ENCODE results near the gene SMURF1.

SMURF1 gene

DNA sequence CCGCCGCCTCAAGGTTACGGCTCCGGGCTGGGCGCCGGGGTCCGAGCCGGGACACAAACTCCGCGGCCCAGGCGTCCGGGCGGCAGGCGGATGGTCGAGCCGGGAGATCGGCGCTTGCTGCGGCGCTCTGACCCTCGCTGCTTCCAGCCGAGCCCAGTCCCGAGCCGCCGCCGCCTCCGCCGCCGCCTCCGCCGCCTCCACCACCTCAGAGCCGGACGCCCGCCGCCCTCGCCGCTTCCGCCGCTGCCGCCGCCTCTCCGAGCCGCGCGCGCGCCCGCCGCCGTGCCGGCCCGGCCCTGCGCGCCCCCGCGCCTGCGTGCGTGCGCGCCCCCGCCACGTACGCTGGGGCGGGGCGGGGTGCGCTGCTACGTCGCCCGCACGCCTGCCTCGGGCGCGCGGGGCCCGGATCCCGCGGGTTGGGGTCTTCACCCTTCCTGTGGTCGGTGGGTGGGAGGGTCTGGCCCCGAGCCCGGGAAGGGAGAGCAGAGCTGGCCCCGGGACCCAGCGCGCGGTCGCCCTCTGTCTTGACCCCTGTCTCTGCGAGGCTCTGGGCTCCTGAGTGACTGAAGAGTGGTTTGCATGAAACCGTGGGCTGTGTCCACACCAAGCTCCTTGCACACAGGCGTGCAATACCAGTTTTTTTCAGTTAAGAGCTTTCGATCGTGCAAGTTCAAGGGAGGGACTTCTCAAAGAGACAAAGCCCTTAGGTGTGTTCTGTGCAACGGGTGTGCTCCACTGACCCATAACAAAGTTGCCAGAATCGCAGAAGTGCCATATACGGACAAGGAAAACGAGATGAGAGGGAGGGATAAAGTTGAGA, at the start of gene SMURF1:
TSS of gene SMURF1 (minus strand) at position 256 of the 820 bp plus-strand sequence. CDS start 328 bp downstream, outside the sequence.
- Histone ChIP-seq H3K36me3 (ENCODE audit: control insufficient read depth, insufficient read depth, low read length) (no peaks in the 10 kb centered on the region), H3K27me3 (ENCODE audit: control insufficient read depth, insufficient read depth, low read length) (no peaks in the 10 kb centered on the region), H3K27ac (ENCODE audit: low read length) (no peak within 1 kb of the TSS), H3K4me1 (ENCODE audit: control insufficient read depth, insufficient read depth, low read length) (peaks cover 3% of the 10 kb centered on the region), H3K9me3 (ENCODE audit: control insufficient read depth, insufficient read depth, low read length) (no peaks in the 10 kb centered on the region), H3K4me3 (ENCODE audit: low read length) (peak within 1 kb of the TSS; percentile 65)
- no CpG with 5 or more reads among the region's 94 CpGs for WGBS (ENCODE audit: insufficient coverage, insufficient read length)
- no peak for DNase-seq (ENCODE audit: low read depth, low spot score)

DNA sequence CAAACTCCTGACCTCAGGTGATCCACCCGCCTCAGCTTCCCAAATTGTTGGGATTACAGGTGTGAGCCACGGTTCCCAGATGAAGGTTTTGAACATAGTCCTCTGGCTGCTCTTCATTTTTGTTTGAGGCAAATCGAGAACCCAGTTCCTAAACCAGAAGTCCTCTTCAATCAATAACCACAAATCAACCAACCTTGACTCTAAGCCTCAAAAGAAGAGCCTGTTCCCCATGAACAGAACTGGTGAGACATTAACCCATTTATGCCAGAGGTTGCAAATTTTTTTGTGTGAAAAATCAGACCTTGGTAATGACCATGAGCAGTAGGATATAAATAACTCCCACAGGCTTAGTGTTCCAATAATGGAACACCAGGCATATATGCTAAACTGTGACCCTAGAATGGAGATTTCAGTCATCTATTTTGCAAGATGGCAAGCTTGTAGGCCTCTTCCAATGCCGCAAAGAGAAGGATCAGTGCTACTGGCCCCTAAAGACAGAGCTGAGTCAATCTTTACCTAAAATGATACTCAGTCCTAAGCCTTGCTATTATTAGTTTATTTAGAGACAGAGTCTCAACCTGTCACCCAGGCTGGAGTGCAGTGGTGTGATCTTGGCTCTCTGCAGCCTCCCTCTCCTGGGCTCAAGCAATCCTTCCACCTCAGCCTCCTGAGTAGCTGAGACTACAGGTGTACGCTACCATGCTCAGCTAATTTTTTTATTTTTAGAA, 48.1 kb upstream of the SMURF1 start:
- Histone ChIP-seq H3K36me3 (ENCODE audit: control insufficient read depth, insufficient read depth, low read length) (no peaks in the 10 kb centered on the region), H3K4me3 (ENCODE audit: low read length) (no peak overlapping the region), H3K27me3 (ENCODE audit: control insufficient read depth, insufficient read depth, low read length) (no peaks in the 10 kb centered on the region), H3K4me1 (ENCODE audit: control insufficient read depth, insufficient read depth, low read length) (no peaks in the 10 kb centered on the region; the same call in 1 of the 2 replicates), H3K27ac (ENCODE audit: low read length) (no peak overlapping the region), H3K9me3 (ENCODE audit: control insufficient read depth, insufficient read depth, low read length) (no peaks in the 10 kb centered on the region)
- WGBS (ENCODE audit: insufficient coverage, insufficient read length), result no CpG with 5 or more reads among the region's 5 CpGs
- DNase-seq (ENCODE audit: low read depth, low spot score), result no peak

DNA sequence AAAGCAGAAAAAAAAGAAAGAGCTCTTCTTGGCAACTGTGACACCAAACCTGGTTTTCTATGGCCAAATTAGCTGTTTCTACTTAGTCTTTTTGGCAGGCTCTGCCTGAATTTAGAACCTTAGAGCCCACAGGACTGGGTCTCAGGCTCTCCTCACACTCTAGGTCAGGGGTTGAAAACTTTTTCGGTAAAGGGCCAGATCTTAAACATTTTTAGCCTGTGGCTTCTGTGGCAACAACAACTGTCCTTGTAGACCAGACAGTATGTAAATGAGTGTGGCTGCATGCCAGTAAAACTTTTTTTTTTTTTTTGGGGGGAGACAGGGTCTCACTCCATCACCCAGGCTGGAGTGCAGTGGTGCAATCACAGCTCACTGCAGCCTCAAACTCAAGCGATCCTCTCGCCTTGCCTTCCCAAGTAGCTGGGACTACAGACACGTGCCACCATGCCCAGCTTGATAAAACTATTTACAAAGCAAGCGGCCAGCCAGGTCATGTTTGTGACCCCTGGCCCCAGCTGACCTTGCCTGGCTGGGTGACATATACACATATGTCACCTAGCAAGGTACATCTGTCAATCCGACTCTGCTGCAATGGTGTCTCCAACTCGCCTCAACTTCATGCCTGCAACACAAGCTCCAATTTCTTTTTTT, 46.6 kb upstream of the SMURF1 start:
- H3K27ac ChIP-seq (ENCODE audit: low read length), result no peak overlapping the region
- DNase-seq (ENCODE audit: low read depth, low spot score), result no peak
- WGBS (ENCODE audit: insufficient coverage, insufficient read length), result no CpG with 5 or more reads among the region's 7 CpGs
- no peaks in the 10 kb centered on the region for H3K27me3 ChIP-seq (ENCODE audit: control insufficient read depth, insufficient read depth, low read length)
- no peaks in the 10 kb centered on the region for H3K9me3 ChIP-seq (ENCODE audit: control insufficient read depth, insufficient read depth, low read length)
- no peak overlapping the region for H3K4me3 ChIP-seq (ENCODE audit: low read length)
- H3K4me1 ChIP-seq (ENCODE audit: control insufficient read depth, insufficient read depth, low read length), result no peaks in the 10 kb centered on the region
- H3K36me3 ChIP-seq (ENCODE audit: control insufficient read depth, insufficient read depth, low read length), result no peaks in the 10 kb centered on the region

DNA sequence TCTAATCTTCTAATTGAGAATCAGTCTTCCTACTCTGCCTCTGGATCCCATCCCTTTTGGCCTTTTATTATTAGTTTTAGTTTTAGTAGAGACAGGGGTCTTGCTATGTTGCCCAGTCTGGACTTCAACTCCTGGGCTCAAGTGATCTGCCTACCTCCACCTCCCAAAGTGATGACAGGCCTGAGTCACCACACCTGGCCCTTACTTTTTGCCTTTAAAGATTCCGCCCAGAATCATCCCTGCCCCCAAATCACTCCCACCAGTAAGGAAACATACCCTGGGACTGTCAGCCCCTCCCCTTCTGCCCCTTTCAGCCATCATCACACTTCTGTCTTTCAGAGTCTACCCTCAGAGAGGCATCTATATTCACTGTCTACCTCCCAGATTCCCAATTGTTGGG, 45.3 kb upstream of the SMURF1 start:
- H3K36me3 ChIP-seq (ENCODE audit: control insufficient read depth, insufficient read depth, low read length), result no peaks in the 10 kb centered on the region
- no peak overlapping the region for H3K27ac ChIP-seq (ENCODE audit: low read length)
- DNase-seq (ENCODE audit: low read depth, low spot score), result no peak
- no CpG with 5 or more reads among the region's 1 CpG for WGBS (ENCODE audit: insufficient coverage, insufficient read length)
- H3K27me3 ChIP-seq (ENCODE audit: control insufficient read depth, insufficient read depth, low read length), result no peaks in the 10 kb centered on the region
- no peaks in the 10 kb centered on the region for H3K9me3 ChIP-seq (ENCODE audit: control insufficient read depth, insufficient read depth, low read length)
- no peaks in the 10 kb centered on the region for H3K4me1 ChIP-seq (ENCODE audit: control insufficient read depth, insufficient read depth, low read length)
- no peak overlapping the region for H3K4me3 ChIP-seq (ENCODE audit: low read length)

DNA sequence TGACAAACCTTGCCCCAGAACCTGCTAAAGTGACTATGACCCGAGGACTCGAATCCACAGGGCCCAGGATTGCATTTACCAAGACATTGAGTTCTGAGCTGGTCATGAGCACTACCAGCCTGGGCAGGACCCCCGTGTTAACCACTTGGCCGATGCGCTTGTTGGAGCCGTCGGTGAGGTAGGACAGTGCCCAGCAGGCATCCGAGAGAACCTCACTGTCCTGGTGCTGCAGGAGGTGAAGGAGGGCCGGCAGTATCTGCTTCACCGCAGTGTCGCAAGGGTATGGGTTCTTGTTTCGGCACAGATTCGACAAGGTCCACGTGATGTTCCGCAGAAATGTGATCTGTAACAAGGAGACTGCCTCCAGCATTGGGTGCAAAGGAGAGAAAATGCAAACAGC, 44.3 kb upstream of the SMURF1 start:
- Histone ChIP-seq H3K4me1 (ENCODE audit: control insufficient read depth, insufficient read depth, low read length) (no peaks in the 10 kb centered on the region), H3K36me3 (ENCODE audit: control insufficient read depth, insufficient read depth, low read length) (no peaks in the 10 kb centered on the region), H3K27me3 (ENCODE audit: control insufficient read depth, insufficient read depth, low read length) (no peaks in the 10 kb centered on the region), H3K9me3 (ENCODE audit: control insufficient read depth, insufficient read depth, low read length) (no peaks in the 10 kb centered on the region), H3K27ac (ENCODE audit: low read length) (no peak overlapping the region), H3K4me3 (ENCODE audit: low read length) (no peak overlapping the region)
- no peak for DNase-seq (ENCODE audit: low read depth, low spot score)
- no CpG with 5 or more reads among the region's 15 CpGs for WGBS (ENCODE audit: insufficient coverage, insufficient read length)

DNA sequence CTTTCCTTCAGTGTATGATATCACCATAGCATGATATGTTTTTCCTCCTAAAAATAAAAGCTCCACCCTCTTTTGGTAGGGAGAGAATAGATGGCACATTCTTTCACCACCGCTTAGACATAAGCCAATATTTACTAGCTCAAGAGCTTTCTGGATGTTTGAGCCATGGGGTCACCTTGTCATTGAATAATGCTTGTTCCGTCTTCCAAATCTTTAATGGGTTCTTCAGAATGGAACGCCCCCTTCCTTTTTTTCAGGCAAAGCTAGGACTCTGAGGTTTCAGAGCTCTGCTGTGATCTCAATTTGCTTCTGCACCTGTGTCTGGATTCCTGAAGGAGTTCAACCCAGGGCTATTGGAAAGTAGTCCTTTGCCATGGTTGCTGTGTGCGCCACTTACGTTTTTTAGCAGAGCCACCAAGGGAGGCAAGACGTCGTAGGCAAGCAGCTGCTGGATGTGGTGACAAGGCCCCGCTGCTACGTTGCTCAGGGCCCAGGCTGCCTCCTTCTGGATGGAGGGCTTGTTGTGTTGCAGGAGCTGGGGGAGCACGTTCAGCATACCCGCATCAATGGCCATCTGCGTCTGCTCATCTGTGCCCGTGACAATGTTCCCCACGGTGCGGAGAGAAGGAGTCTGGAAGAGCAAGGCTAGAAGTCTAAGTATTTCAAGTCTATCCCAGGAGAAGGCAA, 40.8 kb upstream of the SMURF1 start:
- no peak overlapping the region for H3K4me3 ChIP-seq (ENCODE audit: low read length)
- H3K9me3 ChIP-seq (ENCODE audit: control insufficient read depth, insufficient read depth, low read length), result no peaks in the 10 kb centered on the region
- no peaks in the 10 kb centered on the region for H3K36me3 ChIP-seq (ENCODE audit: control insufficient read depth, insufficient read depth, low read length)
- H3K27me3 ChIP-seq (ENCODE audit: control insufficient read depth, insufficient read depth, low read length), result no peaks in the 10 kb centered on the region
- no peaks in the 10 kb centered on the region for H3K4me1 ChIP-seq (ENCODE audit: control insufficient read depth, insufficient read depth, low read length)
- no peak overlapping the region for H3K27ac ChIP-seq (ENCODE audit: low read length)
- no peak for DNase-seq (ENCODE audit: low read depth, low spot score)
- WGBS (ENCODE audit: insufficient coverage, insufficient read length), result no CpG with 5 or more reads among the region's 15 CpGs

DNA sequence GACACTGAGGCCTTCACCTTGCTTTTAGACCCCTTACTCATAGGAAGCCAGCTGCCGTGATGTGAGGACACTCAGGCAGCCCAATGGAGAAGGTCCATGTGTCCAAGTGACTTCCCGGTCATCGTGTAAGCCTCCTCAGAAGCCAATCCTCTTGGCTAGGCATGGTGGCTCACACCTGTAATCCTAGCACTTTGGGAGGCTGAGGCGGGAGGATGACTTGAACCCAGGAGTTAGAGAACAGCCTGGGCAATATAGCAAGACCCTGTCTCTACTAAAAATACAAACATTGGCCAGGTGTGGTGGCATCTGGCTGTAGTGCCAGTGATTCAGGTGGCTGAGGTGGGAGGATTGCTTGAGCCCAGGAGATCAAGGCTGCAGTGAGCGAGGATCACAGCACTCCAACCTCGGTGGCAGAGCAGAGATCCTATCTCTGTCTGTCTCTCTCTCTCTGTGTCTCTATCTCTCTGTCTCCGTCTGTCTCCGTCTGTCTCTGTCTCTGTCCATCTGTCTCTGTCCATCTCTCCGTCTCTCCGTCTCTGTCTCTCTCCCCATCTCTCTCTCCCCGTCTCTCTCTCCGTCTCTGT, 36.3 kb upstream of the SMURF1 start:
- no peaks in the 10 kb centered on the region for H3K36me3 ChIP-seq (ENCODE audit: control insufficient read depth, insufficient read depth, low read length)
- H3K4me1 ChIP-seq (ENCODE audit: control insufficient read depth, insufficient read depth, low read length), result no peaks in the 10 kb centered on the region
- no peak for DNase-seq (ENCODE audit: low read depth, low spot score)
- H3K4me3 ChIP-seq (ENCODE audit: low read length), result no peak overlapping the region
- WGBS (ENCODE audit: insufficient coverage, insufficient read length), result no CpG with 5 or more reads among the region's 12 CpGs
- H3K9me3 ChIP-seq (ENCODE audit: control insufficient read depth, insufficient read depth, low read length), result no peaks in the 10 kb centered on the region
- no peak overlapping the region for H3K27ac ChIP-seq (ENCODE audit: low read length)
- H3K27me3 ChIP-seq (ENCODE audit: control insufficient read depth, insufficient read depth, low read length), result no peaks in the 10 kb centered on the region

DNA sequence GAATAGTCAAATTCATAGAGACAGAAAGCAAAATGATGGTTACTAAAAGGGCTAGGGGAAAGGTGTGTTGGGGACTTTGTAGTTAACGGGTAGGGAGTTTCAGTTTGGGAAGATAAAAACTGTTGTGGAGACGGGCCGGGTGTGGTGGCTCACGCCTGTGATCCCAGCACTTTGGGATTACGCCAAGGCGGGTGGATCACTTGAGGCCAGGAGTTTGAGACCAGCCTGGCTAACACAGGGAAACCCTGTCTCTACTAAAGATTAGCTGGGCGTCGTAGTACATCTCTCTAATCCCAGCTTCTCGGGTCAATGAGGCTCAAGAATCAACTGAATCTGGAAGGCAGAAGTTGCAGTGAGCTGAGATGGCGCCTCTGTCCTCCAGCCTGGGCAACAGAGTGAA, 33.3 kb upstream of the SMURF1 start:
- DNase-seq (ENCODE audit: low read depth, low spot score), result no peak
- Histone ChIP-seq H3K36me3 (ENCODE audit: control insufficient read depth, insufficient read depth, low read length) (no peaks in the 10 kb centered on the region), H3K4me3 (ENCODE audit: low read length) (no peak overlapping the region), H3K9me3 (ENCODE audit: control insufficient read depth, insufficient read depth, low read length) (no peaks in the 10 kb centered on the region), H3K27me3 (ENCODE audit: control insufficient read depth, insufficient read depth, low read length) (no peaks in the 10 kb centered on the region), H3K4me1 (ENCODE audit: control insufficient read depth, insufficient read depth, low read length) (no peaks in the 10 kb centered on the region), H3K27ac (ENCODE audit: low read length) (no peak overlapping the region)
- WGBS (ENCODE audit: insufficient coverage, insufficient read length), result no CpG with 5 or more reads among the region's 10 CpGs

DNA sequence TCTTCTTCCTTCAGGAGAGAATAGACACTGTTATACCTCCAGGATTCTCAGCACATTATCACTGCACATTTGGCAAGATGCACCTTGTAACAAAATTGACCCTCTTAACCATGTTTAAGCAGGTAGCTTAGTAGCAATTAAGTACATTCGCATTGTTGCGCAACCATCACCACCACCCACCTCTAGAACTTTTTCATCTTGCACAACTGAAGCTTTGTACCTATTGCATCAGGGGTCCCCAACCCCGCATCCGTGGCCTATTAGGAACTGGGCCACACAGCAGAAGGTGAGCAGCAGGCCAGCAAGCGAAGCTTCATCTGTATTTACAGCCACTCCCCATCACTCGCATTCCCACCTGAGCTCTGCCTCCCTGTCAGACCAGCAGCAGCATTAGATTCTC, 29.9 kb upstream of the SMURF1 start:
- no peak for DNase-seq (ENCODE audit: low read depth, low spot score)
- Histone ChIP-seq H3K27ac (ENCODE audit: low read length) (no peak overlapping the region), H3K27me3 (ENCODE audit: control insufficient read depth, insufficient read depth, low read length) (no peaks in the 10 kb centered on the region), H3K9me3 (ENCODE audit: control insufficient read depth, insufficient read depth, low read length) (no peaks in the 10 kb centered on the region), H3K4me1 (ENCODE audit: control insufficient read depth, insufficient read depth, low read length) (no peaks in the 10 kb centered on the region), H3K36me3 (ENCODE audit: control insufficient read depth, insufficient read depth, low read length) (no peaks in the 10 kb centered on the region), H3K4me3 (ENCODE audit: low read length) (no peak overlapping the region)
- WGBS (ENCODE audit: insufficient coverage, insufficient read length), result no CpG with 5 or more reads among the region's 6 CpGs

DNA sequence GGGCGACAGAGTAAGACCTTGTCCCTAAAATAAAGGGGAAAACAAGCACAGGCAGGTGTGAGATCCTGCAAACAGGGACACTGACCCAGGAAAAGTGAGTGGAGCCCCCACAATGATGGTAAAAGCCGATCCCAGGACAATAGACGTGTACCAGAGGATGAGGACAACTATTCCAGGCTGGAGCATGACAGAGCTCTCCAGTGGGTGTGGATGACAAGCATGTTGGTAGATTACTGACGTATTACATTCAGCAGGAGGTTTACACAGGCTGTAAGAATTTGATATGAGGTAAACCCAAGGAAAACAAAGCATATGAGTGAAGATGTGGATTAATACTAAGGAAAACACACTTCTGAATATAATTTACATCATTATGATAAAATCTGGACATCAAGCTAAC, 27.8 kb upstream of the SMURF1 start:
- DNase-seq (ENCODE audit: low read depth, low spot score), result no peak
- H3K36me3 ChIP-seq (ENCODE audit: control insufficient read depth, insufficient read depth, low read length), result no peaks in the 10 kb centered on the region
- no CpG with 5 or more reads among the region's 4 CpGs for WGBS (ENCODE audit: insufficient coverage, insufficient read length)
- H3K9me3 ChIP-seq (ENCODE audit: control insufficient read depth, insufficient read depth, low read length), result no peaks in the 10 kb centered on the region
- H3K4me3 ChIP-seq (ENCODE audit: low read length), result no peak overlapping the region
- H3K27me3 ChIP-seq (ENCODE audit: control insufficient read depth, insufficient read depth, low read length), result no peaks in the 10 kb centered on the region
- no peaks in the 10 kb centered on the region for H3K4me1 ChIP-seq (ENCODE audit: control insufficient read depth, insufficient read depth, low read length)
- no peak overlapping the region for H3K27ac ChIP-seq (ENCODE audit: low read length)
